ENCODE measurements around the gene MKRN3.

MKRN3 gene

GRCh38 chr15:23599053-23599452, 33.6 kb downstream of the MKRN3 start:
- H3K27ac ChIP-seq, result no peak overlapping the region
- H3K4me3 ChIP-seq, result no peak overlapping the region
- H3K9me3 ChIP-seq, result no peaks in the 10 kb centered on the region
- intact Hi-C loops (cut with DNase I; ENCODE audit: low total_unique reads), result no loop called here
- no peaks in the 10 kb centered on the region for H3K36me3 ChIP-seq
- no peaks in the 10 kb centered on the region for H3K4me1 ChIP-seq
- H3K27me3 ChIP-seq, result no peaks in the 10 kb centered on the region
- DNase-seq, result no peak
- TF ChIP-seq CTCF (IDR thresholded peaks at IDR 0.05), result no peak

GRCh38 chr15:23602124-23602523, 36.6 kb downstream of the MKRN3 start:
- TF ChIP-seq CTCF (IDR thresholded peaks at IDR 0.05), result no peak
- no peaks in the 10 kb centered on the region for H3K36me3 ChIP-seq
- H3K27ac ChIP-seq, result no peak overlapping the region
- no peaks in the 10 kb centered on the region for H3K27me3 ChIP-seq
- no peaks in the 10 kb centered on the region for H3K4me1 ChIP-seq
- no peaks in the 10 kb centered on the region for H3K9me3 ChIP-seq
- no peak for DNase-seq
- no peak overlapping the region for H3K4me3 ChIP-seq
- intact Hi-C loops (cut with DNase I; ENCODE audit: low total_unique reads), result no loop called here

GRCh38 chr15:23606226-23606625, 40.8 kb downstream of the MKRN3 start:
- H3K27ac ChIP-seq, result no peak overlapping the region
- no peaks in the 10 kb centered on the region for H3K27me3 ChIP-seq
- H3K4me3 ChIP-seq, result no peak overlapping the region
- intact Hi-C loops (cut with DNase I; ENCODE audit: low total_unique reads), result no loop called here
- TF ChIP-seq CTCF (IDR thresholded peaks at IDR 0.05), result no peak
- no peaks in the 10 kb centered on the region for H3K4me1 ChIP-seq
- no peak for DNase-seq
- H3K36me3 ChIP-seq, result no peaks in the 10 kb centered on the region
- H3K9me3 ChIP-seq, result no peaks in the 10 kb centered on the region

- no peak for DNase-seq
- Histone ChIP-seq H3K9me3 (peaks cover 0 to 7% (median 0%) of the 10 kb centered on the region in 3 donors), H3K4me1 (no peaks in the 10 kb centered on the region), H3K36me3 (no peaks in the 10 kb centered on the region), H3K27ac (no peak overlapping the region), H3K4me3 (no peak overlapping the region), H3K27me3 (no peaks in the 10 kb centered on the region)
- no peak for TF ChIP-seq CTCF (IDR thresholded peaks at IDR 0.05)
- intact Hi-C loops (cut with DNase I; ENCODE audit: low total_unique reads), result no loop called here
Observed at GRCh38 chr15:23616536-23616935, 51.1 kb downstream of the MKRN3 start.
